ENCODE results near the gene SAA4.

GRCh38 chr11:18280438-18281045, 43.9 kb upstream of the SAA4 start:
- TF ChIP-seq POLR2A (IDR thresholded peaks at IDR 0.05; ENCODE audit: low read depth, low read length): no peak
- no peak for TF ChIP-seq POLR2AphosphoS5 (IDR thresholded peaks at IDR 0.05; ENCODE audit: low read depth, low read length)
